Bronchus fibroblast of lung (primary cell): ENCODE measurements around the gene MCTP1. TPM values are rescaled to one million over a fixed set of nuclear protein-coding genes. Genes with fewer than 3 reads are reported as not detected.

Experiments used
- total RNA-seq: library from RNA; depleted of rRNA; stranded (reverse); fragments of >200 nt; gene quantifications from 2 replicates; pipeline ENCODE4 v1.2.3, GENCODE V29; 2015

Gene MCTP1
- 3.3 and 5.9 TPM in 2 replicates for total RNA-seq

DNA sequence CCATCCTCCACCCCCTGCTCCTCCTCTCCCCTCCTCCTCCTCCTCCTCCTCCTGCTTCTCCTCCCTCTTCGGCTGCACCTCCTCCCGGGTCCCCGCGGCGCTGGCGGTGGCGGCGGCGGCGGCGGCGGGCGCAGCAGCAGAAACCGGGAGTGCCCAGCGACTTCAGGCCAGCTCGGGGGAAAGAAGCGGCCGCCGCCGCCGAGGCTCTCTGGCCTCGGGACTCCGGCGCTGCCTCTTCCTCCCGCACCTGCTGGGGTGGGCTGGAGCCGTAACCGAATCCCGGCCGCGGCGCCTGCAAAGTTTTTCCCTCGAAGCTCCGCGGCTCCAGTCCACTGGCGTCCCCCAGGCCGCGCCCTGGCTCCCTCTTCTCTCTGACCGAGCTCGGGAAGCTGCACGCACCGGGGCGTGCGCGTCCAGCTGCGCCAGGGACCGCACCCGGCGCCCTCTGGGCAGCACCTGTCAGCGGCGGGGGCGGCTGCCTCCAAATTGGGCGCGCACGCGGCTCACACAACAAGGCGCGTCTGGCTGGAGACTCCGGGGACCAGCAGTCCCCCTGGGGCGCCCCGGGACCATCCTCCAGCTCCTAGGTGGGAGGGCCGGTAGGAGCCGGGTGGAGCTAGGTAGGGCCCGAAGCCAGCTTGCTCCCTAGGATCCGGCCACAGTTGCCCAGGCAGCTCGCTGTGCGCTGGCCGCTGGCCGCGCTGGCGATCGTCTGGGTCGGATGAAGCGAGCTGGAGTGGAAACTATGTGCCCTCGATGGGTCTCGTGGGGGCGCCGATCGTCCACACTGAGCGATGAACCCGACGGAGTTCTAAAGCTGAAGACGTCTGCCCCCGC is at the start of gene MCTP1:
Gene MCTP1 (minus strand): TSS at position 523 of the 837 bp plus-strand sequence.

Other genes starting within 250 kb of the MCTP1 start
- gene FAM81B, start 106.3 kb upstream of the MCTP1 start, total RNA-seq, result not detected in 2 replicates